ENCODE results near the gene FAM107A.

DNA sequence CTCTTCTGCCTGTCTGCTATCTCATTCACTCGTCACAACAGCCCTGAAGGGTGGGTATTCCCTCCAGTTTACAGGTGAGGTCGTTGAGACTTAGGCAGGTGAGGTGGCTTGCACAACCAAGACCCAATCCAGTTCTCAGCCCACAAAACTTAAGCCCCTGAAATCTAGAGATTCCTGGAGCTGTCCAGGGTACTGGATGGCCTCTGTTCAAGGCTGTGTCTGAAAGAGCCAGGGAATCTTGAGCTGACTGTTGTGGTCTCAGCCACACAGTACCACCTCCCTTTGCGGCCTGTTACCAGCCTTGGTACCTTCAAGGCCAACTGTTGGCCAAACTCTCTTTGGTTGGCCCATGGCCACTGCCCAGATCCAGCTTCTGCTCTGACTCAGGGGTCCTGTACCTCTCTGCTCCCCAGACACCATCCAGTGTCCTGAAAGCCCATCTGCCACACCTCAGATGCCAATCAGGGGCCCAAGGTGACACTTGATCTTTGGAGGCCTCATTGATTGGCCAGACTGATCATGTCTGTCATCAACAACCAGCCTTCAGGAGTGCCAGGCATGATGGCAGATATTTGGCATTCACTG lies 10.9 kb upstream of the FAM107A start:
- TF ChIP-seq CTCF (IDR thresholded peaks at IDR 0.05) = no peak
- no peak for TF ChIP-seq POLR2A (IDR thresholded peaks at IDR 0.05)
